ENCODE measurements around the gene WBP2. TPM values are rescaled to one million over a fixed set of nuclear protein-coding genes. Genes with fewer than 3 reads are reported as not detected.
"Not testable (repeated sequence)": the region's sequence is repeated elsewhere in the genome, so short reads cannot be mapped to it uniquely, and the experiment has no call there.

Gene WBP2
- total RNA-seq, 1 donor from 2014 or later: 104 TPM

- DNase-seq (ENCODE audit: low spot score): no peak
These were observed 34.3 kb upstream of the WBP2 start for GRCh38 chr17:75889454-75889853.

- no peak for DNase-seq (ENCODE audit: low spot score)
These were observed 33.3 kb upstream of the WBP2 start for GRCh38 chr17:75888484-75888883.

- DNase-seq (ENCODE audit: low spot score): not testable (repeated sequence)
These were observed 30.7 kb upstream of the WBP2 start for GRCh38 chr17:75885860-75886259.

- DNase-seq (ENCODE audit: low spot score): no peak
These were observed 30.3 kb upstream of the WBP2 start for GRCh38 chr17:75885431-75885830.

- DNase-seq (ENCODE audit: low spot score): no peak
These were observed 26.7 kb upstream of the WBP2 start for GRCh38 chr17:75881678-75882454.

- no peak for DNase-seq (ENCODE audit: low spot score)
These were observed 25.1 kb upstream of the WBP2 start for GRCh38 chr17:75880266-75880665.

- DNase-seq (ENCODE audit: low spot score): peak; percentile 71
These were observed 23.3 kb upstream of the WBP2 start, which contains the start of gene TRIM47 for GRCh38 chr17:75878174-75878998. TSS of gene TRIM47 (minus strand) at chr17:75878581. CDS start at chr17:75878548, 33 bp downstream.

- DNase-seq (ENCODE audit: low spot score): peak; percentile 75
These were observed 22.6 kb upstream of the WBP2 start for GRCh38 chr17:75877752-75878173.

- peak; percentile 96 for DNase-seq (ENCODE audit: low spot score)
These were observed 22.0 kb upstream of the WBP2 start for GRCh38 chr17:75876938-75877751.

- DNase-seq (ENCODE audit: low spot score): peak; percentile 91
These were observed 21.2 kb upstream of the WBP2 start for GRCh38 chr17:75876190-75876937.

GRCh38 chr17:75875940-75876189 lies 20.7 kb upstream of the WBP2 start:
- no peak for DNase-seq (ENCODE audit: low spot score)

- peak; percentile 85 for DNase-seq (ENCODE audit: low spot score)
These were observed 20.2 kb upstream of the WBP2 start for GRCh38 chr17:75875182-75875939.

GRCh38 chr17:75874323-75875181 lies 19.4 kb upstream of the WBP2 start:
- no peak for DNase-seq (ENCODE audit: low spot score)

- DNase-seq (ENCODE audit: low spot score): no peak
These were observed 18.6 kb upstream of the WBP2 start for GRCh38 chr17:75873587-75874322.

GRCh38 chr17:75872434-75873351 lies 17.6 kb upstream of the WBP2 start:
- DNase-seq (ENCODE audit: low spot score): peak; percentile 89

- DNase-seq (ENCODE audit: low spot score): not testable (repeated sequence)
These were observed 15.1 kb upstream of the WBP2 start for GRCh38 chr17:75870228-75870627.

- no peak for DNase-seq (ENCODE audit: low spot score)
These were observed 14.4 kb upstream of the WBP2 start for GRCh38 chr17:75869282-75870141.

All from ureter (tissue), 1 donor.